ENCODE measurements around the gene COL4A2.

GRCh38 chr13:110284779-110285484 lies 22.2 kb upstream of the COL4A2 start:
- TF ChIP-seq SUZ12 (IDR thresholded peaks at IDR 0.05; ENCODE audit: extremely low read depth, insufficient read depth, insufficient read length) (no peak), ZNF274 (IDR thresholded peaks at IDR 0.05; ENCODE audit: low read depth, low read length) (no peak), YY1 (IDR thresholded peaks at IDR 0.05; ENCODE audit: insufficient read depth, insufficient read length) (no peak)
